T-helper 1 cell treated with Interleukin-12 subunit alpha and Interleukin-12 subunit beta and Interleukin-4 antibody, amounts not matched to agents 30 μg/mL and 1 μg/mL, for 36 hours (primary cell): ENCODE data around the gene MRGPRG.

Source experiments
- H3K27ac Mint-ChIP-seq: one replicate; pipeline ENCODE4 v1.8.0; 2021; ENCODE audit warnings: mild to moderate bottlenecking, mixed read lengths
- H3K27me3 Mint-ChIP-seq: one replicate; pipeline ENCODE4 v1.8.0; 2021; ENCODE audit warnings: low read depth, mixed read lengths
- H3K36me3 Mint-ChIP-seq: one replicate; pipeline ENCODE4 v1.8.0; 2021; ENCODE audit warnings: low read depth, mixed read lengths
- H3K4me1 Mint-ChIP-seq: one replicate; pipeline ENCODE4 v1.8.0; 2021; ENCODE audit warnings: low read depth, mixed read lengths
- H3K4me3 Mint-ChIP-seq: one replicate; pipeline ENCODE4 v1.8.0; 2021; ENCODE audit warnings: mild to moderate bottlenecking, moderate library complexity, mixed read lengths
- H3K9me3 Mint-ChIP-seq: one replicate; pipeline ENCODE4 v1.8.0; 2021; ENCODE audit warnings: mixed read lengths

Gene MRGPRG

DNA sequence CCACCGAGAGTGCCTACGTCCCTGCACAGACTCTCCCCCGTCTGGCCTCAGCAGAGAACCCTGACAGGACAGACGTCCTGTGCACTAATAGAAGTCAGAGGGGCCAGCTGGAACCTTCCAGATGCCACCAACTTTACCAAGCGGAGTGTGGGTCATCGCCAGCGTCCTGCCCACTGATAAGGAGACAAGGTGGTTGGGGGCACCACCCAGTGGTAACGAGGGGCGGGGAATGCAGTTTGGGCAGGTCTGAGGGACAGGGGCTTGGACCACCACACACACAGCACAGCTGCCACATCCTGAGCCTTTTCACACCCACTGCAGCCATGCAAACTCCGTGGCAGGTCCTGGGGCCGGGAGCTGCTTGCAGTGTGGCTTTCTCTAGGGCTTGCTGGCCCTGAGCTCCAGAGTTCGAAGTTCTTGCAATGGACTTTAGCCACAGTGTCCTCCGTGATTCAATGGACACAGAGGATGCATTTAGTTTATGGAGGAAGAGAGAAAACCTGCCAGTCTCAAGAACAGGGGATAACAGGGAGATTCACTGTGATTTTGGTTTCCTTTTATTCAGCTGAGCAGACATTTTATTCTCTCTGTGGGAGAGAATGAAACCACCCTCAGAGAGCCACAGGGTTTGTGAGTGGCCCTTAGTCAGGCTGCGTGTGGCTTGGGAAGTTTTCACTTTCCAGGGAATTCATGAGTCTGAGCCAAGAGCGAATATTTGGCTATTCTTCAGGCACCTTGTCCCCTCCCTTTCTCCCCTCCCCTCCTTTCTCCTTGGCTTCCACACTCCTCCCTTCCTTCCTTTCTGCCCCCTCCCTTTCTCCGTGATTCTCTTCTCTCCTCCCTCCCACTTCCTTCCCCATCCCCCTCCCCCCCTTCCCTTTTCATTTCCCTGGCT is 13.1 kb downstream of the MRGPRG start:
- Mint-ChIP-seq H3K9me3 (no peaks in the 10 kb centered on the region), H3K27me3 (peaks cover 5% of the 10 kb centered on the region), H3K27ac (no peak overlapping the region), H3K36me3 (no peaks in the 10 kb centered on the region), H3K4me1 (no peaks in the 10 kb centered on the region), H3K4me3 (no peak overlapping the region)

- no peaks in the 10 kb centered on the region for H3K9me3 Mint-ChIP-seq
- no peaks in the 10 kb centered on the region for H3K36me3 Mint-ChIP-seq
- no peaks in the 10 kb centered on the region for H3K4me1 Mint-ChIP-seq
- H3K4me3 Mint-ChIP-seq = no peak overlapping the region
- H3K27me3 Mint-ChIP-seq = peaks cover 5% of the 10 kb centered on the region
- no peak overlapping the region for H3K27ac Mint-ChIP-seq
Observed at GRCh38 chr11:3204141-3205015, 14.2 kb downstream of the MRGPRG start.

GRCh38 chr11:3203221-3204043 is 15.2 kb downstream of the MRGPRG start:
- Mint-ChIP-seq H3K4me1 (no peaks in the 10 kb centered on the region), H3K9me3 (no peaks in the 10 kb centered on the region), H3K36me3 (no peaks in the 10 kb centered on the region), H3K27ac (no peak overlapping the region), H3K27me3 (peaks cover 5% of the 10 kb centered on the region), H3K4me3 (no peak overlapping the region)

- no peak overlapping the region for H3K4me3 Mint-ChIP-seq
- H3K27ac Mint-ChIP-seq = no peak overlapping the region
- H3K36me3 Mint-ChIP-seq = no peaks in the 10 kb centered on the region
- no peaks in the 10 kb centered on the region for H3K4me1 Mint-ChIP-seq
- H3K9me3 Mint-ChIP-seq = no peaks in the 10 kb centered on the region
- peaks cover 5% of the 10 kb centered on the region for H3K27me3 Mint-ChIP-seq
Observed at GRCh38 chr11:3202759-3203158, 15.9 kb downstream of the MRGPRG start.

DNA sequence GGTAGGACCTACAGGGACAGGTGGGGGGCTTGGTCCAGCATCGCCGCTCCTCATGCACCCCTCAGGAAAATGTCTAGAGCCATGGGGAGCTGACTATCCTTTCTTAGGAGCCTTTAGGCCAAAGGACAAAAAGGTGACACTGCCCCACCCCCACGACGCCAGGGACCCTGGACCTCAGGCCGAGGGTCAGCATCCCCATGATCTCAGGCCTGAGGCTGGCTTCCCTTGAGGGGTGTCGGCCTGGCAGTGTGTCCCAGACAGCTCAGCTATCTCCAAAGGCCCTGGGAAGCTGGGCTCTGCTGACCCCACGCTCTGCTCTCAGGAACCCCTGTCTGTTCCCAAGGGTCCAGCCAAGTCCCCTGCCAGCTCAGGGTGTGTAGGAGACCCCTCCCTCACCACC is 16.3 kb downstream of the MRGPRG start:
- H3K9me3 Mint-ChIP-seq = no peaks in the 10 kb centered on the region
- H3K4me3 Mint-ChIP-seq = no peak overlapping the region
- H3K36me3 Mint-ChIP-seq = no peaks in the 10 kb centered on the region
- H3K27ac Mint-ChIP-seq = no peak overlapping the region
- H3K4me1 Mint-ChIP-seq = no peaks in the 10 kb centered on the region
- H3K27me3 Mint-ChIP-seq = peaks cover 5% of the 10 kb centered on the region

- Mint-ChIP-seq H3K36me3 (no peaks in the 10 kb centered on the region), H3K27ac (no peak overlapping the region), H3K9me3 (no peaks in the 10 kb centered on the region), H3K4me3 (no peak overlapping the region), H3K4me1 (no peaks in the 10 kb centered on the region), H3K27me3 (peaks cover 5% of the 10 kb centered on the region)
Observed at GRCh38 chr11:3201677-3202181, 16.9 kb downstream of the MRGPRG start.

DNA sequence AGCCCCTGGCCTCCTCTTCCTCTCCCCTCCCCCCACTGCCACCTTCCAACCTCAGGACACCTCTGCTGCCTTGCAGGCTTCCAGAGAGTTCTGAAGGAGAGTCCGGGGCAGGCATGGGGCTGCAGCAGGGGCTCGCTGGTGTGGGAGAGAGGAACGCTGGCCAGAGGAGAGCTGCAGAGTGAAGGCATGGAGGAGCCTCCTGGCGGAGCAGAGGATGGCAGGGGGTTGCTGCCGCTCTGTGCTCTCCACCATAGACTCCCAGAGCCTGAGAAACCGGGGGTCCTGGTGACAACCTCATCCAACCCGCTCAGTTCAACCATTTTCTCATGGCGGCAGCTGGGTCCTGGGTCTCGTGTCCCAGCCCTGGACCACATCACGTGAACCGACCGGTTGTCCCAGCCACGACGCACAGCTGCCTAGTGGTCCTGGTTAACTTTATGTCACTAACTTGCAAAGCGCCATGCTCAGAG is 17.5 kb downstream of the MRGPRG start:
- no peak overlapping the region for H3K4me3 Mint-ChIP-seq
- H3K27me3 Mint-ChIP-seq = peaks cover 5% of the 10 kb centered on the region

DNA sequence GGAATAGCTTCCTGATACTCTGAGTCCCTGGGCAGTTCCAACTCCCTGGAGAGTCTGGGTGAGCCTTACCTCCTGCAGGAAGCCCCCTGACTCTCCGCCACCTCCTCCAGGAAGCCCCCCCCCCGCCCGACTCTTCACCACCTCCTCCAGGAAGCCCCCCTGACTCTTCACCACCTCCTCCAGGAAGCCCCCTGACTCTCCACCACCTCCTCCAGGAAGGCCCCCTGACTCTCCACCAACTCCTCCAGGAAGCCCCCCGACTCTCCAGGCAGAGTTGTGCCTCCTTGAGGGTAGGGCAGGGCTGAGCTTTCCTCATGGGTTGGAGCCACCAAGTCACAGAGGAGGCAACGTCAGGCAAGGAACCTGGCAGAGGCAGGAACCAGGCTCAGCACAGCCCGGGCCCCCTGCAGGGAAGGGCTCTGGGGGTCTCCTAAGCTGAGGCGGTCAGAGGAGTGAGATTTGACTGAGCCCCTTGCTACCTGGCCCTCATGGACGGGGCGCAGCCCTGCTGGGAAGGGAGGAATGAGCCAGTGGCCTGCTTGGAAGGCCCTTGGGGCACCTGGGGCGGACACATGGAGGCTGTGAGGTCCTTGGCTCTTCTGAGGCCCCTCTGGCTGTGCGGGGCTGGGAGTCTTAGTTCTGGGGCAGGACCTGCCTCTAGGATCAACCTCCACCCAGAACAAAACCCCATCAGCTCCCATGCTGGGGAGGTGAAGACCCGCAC is 18.1 kb downstream of the MRGPRG start:
- H3K9me3 Mint-ChIP-seq = no peaks in the 10 kb centered on the region
- H3K4me1 Mint-ChIP-seq = no peaks in the 10 kb centered on the region
- H3K4me3 Mint-ChIP-seq = no peak overlapping the region
- H3K27ac Mint-ChIP-seq = no peak overlapping the region
- H3K27me3 Mint-ChIP-seq = peaks cover 5% of the 10 kb centered on the region
- no peaks in the 10 kb centered on the region for H3K36me3 Mint-ChIP-seq

More for the DNA sequence above, 17.5 kb downstream of the MRGPRG start:
- no peaks in the 10 kb centered on the region for H3K4me1 Mint-ChIP-seq
- no peaks in the 10 kb centered on the region for H3K9me3 Mint-ChIP-seq
- H3K27ac Mint-ChIP-seq = no peak overlapping the region
- no peaks in the 10 kb centered on the region for H3K36me3 Mint-ChIP-seq

GRCh38 chr11:3199537-3200295 is 18.9 kb downstream of the MRGPRG start:
- no peaks in the 10 kb centered on the region for H3K36me3 Mint-ChIP-seq
- H3K27me3 Mint-ChIP-seq = peaks cover 5% of the 10 kb centered on the region
- no peaks in the 10 kb centered on the region for H3K4me1 Mint-ChIP-seq
- no peaks in the 10 kb centered on the region for H3K9me3 Mint-ChIP-seq
- no peak overlapping the region for H3K4me3 Mint-ChIP-seq
- H3K27ac Mint-ChIP-seq = no peak overlapping the region

DNA sequence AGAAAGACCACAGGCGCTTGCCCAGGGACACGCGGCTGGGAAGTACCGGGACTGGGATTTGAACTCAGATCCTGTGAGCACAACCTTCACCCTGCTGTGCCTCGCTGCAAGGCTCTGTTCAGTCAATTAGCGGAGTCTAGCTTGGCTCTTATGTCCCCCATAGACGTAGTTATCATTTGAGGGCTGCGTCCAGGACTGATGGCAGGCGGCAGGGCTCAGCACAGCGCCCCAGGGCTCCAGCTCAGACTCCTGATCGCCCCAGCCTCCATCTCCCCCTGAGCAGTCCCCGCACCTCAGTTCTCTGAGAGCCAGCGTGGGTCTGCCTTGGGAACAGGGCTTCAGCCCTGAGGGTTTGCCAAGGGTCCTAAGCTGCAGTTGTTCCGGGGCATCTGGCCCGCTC is 19.8 kb downstream of the MRGPRG start:
- H3K4me3 Mint-ChIP-seq = no peak overlapping the region
- no peak overlapping the region for H3K27ac Mint-ChIP-seq
- no peaks in the 10 kb centered on the region for H3K4me1 Mint-ChIP-seq
- H3K9me3 Mint-ChIP-seq = no peaks in the 10 kb centered on the region
- H3K27me3 Mint-ChIP-seq = peaks cover 5% of the 10 kb centered on the region
- H3K36me3 Mint-ChIP-seq = no peaks in the 10 kb centered on the region

- no peaks in the 10 kb centered on the region for H3K4me1 Mint-ChIP-seq
- H3K36me3 Mint-ChIP-seq = no peaks in the 10 kb centered on the region
- no peaks in the 10 kb centered on the region for H3K9me3 Mint-ChIP-seq
- H3K27me3 Mint-ChIP-seq = peaks cover 5% of the 10 kb centered on the region
- no peak overlapping the region for H3K4me3 Mint-ChIP-seq
- H3K27ac Mint-ChIP-seq = no peak overlapping the region
Observed at GRCh38 chr11:3197878-3198528, 20.6 kb downstream of the MRGPRG start.

GRCh38 chr11:3197044-3197695 is 21.4 kb downstream of the MRGPRG start:
- H3K27me3 Mint-ChIP-seq = no peaks in the 10 kb centered on the region

More at GRCh38 chr11:3197044-3197695, 21.4 kb downstream of the MRGPRG start:
- no peaks in the 10 kb centered on the region for H3K9me3 Mint-ChIP-seq
- H3K36me3 Mint-ChIP-seq = no peaks in the 10 kb centered on the region
- H3K4me1 Mint-ChIP-seq = no peaks in the 10 kb centered on the region
- H3K27ac Mint-ChIP-seq = no peak overlapping the region
- H3K4me3 Mint-ChIP-seq = no peak overlapping the region
